Measurements from ENCODE around the gene EEF1AKMT1.

DNA sequence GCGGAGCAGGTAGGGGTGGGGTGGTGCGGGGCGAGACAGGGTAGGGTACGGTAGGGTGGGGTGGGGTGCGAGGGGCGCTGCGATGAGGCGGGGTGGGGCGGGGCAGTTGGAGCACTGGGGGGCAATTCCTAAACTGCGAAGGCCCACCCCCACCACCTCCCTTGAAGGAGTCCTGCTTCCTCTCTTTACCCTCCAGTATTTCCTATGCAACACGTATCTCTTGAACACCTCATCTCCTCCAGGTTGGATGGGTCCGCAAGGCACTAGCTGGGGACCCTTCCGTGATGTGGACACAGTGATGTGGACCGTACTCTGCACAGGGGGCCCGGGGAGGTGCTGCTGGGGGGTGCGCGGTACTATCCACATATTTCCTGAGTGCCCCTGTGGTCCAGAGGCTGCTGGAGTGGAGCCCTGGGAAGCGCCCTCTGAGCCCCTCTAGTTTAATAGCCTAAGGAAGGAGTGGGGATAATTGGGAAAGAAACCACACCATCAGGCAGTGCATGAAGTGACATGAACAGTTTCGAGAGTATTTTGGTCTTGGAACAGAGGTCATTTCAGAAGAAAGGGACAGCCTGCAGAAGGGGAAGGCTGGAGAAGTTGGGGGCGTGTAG is 69.2 kb downstream of the EEF1AKMT1 start:
- TF ChIP-seq, protein P1, sequence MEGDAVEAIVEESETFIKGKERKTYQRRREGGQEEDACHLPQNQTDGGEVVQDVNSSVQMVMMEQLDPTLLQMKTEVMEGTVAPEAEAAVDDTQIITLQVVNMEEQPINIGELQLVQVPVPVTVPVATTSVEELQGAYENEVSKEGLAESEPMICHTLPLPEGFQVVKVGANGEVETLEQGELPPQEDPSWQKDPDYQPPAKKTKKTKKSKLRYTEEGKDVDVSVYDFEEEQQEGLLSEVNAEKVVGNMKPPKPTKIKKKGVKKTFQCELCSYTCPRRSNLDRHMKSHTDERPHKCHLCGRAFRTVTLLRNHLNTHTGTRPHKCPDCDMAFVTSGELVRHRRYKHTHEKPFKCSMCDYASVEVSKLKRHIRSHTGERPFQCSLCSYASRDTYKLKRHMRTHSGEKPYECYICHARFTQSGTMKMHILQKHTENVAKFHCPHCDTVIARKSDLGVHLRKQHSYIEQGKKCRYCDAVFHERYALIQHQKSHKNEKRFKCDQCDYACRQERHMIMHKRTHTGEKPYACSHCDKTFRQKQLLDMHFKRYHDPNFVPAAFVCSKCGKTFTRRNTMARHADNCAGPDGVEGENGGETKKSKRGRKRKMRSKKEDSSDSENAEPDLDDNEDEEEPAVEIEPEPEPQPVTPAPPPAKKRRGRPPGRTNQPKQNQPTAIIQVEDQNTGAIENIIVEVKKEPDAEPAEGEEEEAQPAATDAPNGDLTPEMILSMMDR (IDR thresholded peaks at IDR 0.05; ENCODE audit: insufficient read depth, low read length, poor library complexity, severe bottlenecking), result no peak
- TF ChIP-seq EZH2phosphoT487 (conservative IDR thresholded peaks at IDR 0.05; ENCODE audit: low read length), result no peak

All from SU-DHL-6 (cell line).